Uterus (tissue), 4 donors: ENCODE measurements around the gene DNAJA4. TPM values are rescaled to one million over a fixed set of nuclear protein-coding genes. Genes with fewer than 3 reads are reported as not detected.

Experiments
- DNase-seq, 2 donors: peaks; one replicate each; pipeline ENCODE4 v3.0.0-alpha.2; 2019 to 2020
- H3K27ac ChIP-seq, 2 donors: fragments of 200-600 bp; sonication (generic); 1 replicate in 1 of 2; 2 replicates in 1 of 2; pipeline ENCODE4 v1.5.1; 2016 to 2018
- H3K27me3 ChIP-seq, 2 donors: fragments of 200-600 bp; sonication (generic); one replicate each; pipeline ENCODE4 v1.5.1; 2018 to 2019; ENCODE audit warnings: control low read depth in 1 of 2
- H3K36me3 ChIP-seq, 2 donors: fragments of 200-600 bp; sonication (generic); one replicate each; pipeline ENCODE4 v1.5.1; 2019; ENCODE audit warnings: control low read depth in 1 of 2
- H3K4me1 ChIP-seq, 2 donors: fragments of 200-600 bp; sonication (generic); one replicate each; pipeline ENCODE4 v1.5.1; 2018 to 2019; ENCODE audit warnings: control low read depth in 1 of 2
- H3K4me3 ChIP-seq, 2 donors: fragments of 200-600 bp; sonication (generic); 1 replicate in 1 of 2; 2 replicates in 1 of 2; pipeline ENCODE4 v1.5.1; 2018 to 2019; ENCODE audit warnings: mild to moderate bottlenecking in 1 of 2
- H3K9me3 ChIP-seq, 2 donors: fragments of 200-600 bp; sonication (generic); one replicate each; pipeline ENCODE4 v1.5.1; 2019; ENCODE audit warnings: control low read depth in 1 of 2
- CTCF ChIP-seq, 4 experiments: fragments of 200-600 bp in 2 of 4; fragments of 450-650 bp in 2 of 4; sonication (generic) in 2 of 4; IDR thresholded peaks; one replicate each; pipeline ENCODE4 v1.5.1; 2016 to 2019; ENCODE audit warnings: antibody characterized with exemption in 4 of 4, mild to moderate bottlenecking in 2 of 4, moderate library complexity in 1 of 4
- POLR2A ChIP-seq, 2 donors: fragments of 450-650 bp; IDR thresholded peaks; one replicate each; pipeline ENCODE4 v1.6.1; 2016; ENCODE audit warnings: antibody characterized with exemption in 2 of 2, mild to moderate bottlenecking in 1 of 2, moderate library complexity in 1 of 2
- intact Hi-C: fragments of 100-400 bp; cut with DNase I; formaldehyde crosslinking; loops from one replicate; pipeline ENCODE4 v1.15.1; 2023; ENCODE audit warnings: low total_unique reads
- total RNA-seq, 4 donors: library from RNA; depleted of rRNA in 3 of 4; stranded (reverse); fragments of >200 nt in 3 of 4; gene quantifications; one replicate each; pipeline versions ENCODE4 v1.1.0 to v1.2.4, GENCODE V29; 2014 to 2023
- donor health status: DM: yes; HTN: yes; CAD: no.

The DNAJA4 gene
- total RNA-seq, 4 donors from 2014 or later = 2.6 to 16.8 (median 14.6) TPM

DNA sequence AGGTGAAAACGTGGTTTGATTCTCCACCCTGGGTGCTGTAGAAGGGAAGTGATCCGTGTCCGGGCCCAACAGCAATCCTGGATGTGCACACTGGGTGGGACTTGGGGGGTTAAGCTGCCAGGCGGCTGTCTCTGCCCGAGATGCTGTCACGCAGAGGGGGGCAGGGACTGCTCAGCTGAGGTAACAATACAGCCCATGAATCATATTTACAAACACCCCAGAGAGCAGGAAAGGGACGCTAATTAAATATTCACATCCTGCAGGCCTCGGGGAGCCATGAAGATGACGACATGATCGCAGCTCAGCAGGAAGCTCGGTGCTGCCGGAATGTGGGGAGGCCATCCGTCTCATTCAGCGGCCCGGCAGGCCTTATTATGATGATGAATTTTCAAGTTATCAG, 57.9 kb downstream of the DNAJA4 start:
- intact Hi-C loops = no loop called here

GRCh38 chr15:78322724-78323521, 58.6 kb downstream of the DNAJA4 start:
- H3K9me3 ChIP-seq = no peaks in the 10 kb centered on the region
- no peak overlapping the region for H3K4me3 ChIP-seq
- no peak for DNase-seq
- no peaks in the 10 kb centered on the region for H3K36me3 ChIP-seq
- no peak overlapping the region for H3K27ac ChIP-seq
- intact Hi-C loops = no loop called here
- no peaks in the 10 kb centered on the region for H3K27me3 ChIP-seq
- no peaks in the 10 kb centered on the region for H3K4me1 ChIP-seq
- no peak for TF ChIP-seq POLR2A (IDR thresholded peaks at IDR 0.05)
- no peak for TF ChIP-seq CTCF (IDR thresholded peaks at IDR 0.05)

More for the DNA sequence above, 57.9 kb downstream of the DNAJA4 start:
- Histone ChIP-seq H3K4me1 (no peaks in the 10 kb centered on the region), H3K27ac (no peak overlapping the region), H3K36me3 (no peaks in the 10 kb centered on the region), H3K9me3 (no peaks in the 10 kb centered on the region), H3K4me3 (no peak overlapping the region), H3K27me3 (no peaks in the 10 kb centered on the region)
- DNase-seq = no peak
- no peak for TF ChIP-seq POLR2A (IDR thresholded peaks at IDR 0.05)

DNA sequence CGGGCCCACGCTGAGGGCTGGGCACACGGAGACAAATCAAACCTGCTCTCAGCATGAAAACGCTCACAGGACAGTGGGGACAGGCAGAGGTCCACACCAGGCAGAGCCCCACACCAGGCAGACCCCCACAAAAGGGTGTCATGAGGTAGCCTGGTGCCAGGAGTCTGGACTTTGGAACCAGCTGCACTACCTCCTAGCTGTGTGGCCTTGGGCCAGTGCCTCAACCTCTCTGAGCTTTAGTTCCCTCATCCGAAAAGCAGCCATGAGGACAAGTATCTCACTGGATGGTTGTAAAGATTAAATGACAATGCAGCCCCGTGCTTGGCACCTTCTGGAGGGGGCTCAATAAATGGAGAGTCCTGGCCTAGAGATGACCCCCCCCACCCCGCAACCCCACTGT, 59.3 kb downstream of the DNAJA4 start:
- Histone ChIP-seq H3K9me3 (no peaks in the 10 kb centered on the region), H3K36me3 (no peaks in the 10 kb centered on the region), H3K4me1 (no peaks in the 10 kb centered on the region), H3K27me3 (no peaks in the 10 kb centered on the region), H3K4me3 (no peak overlapping the region), H3K27ac (no peak overlapping the region)
- DNase-seq = no peak
- intact Hi-C loops = no loop called here
- no peak for TF ChIP-seq POLR2A (IDR thresholded peaks at IDR 0.05)

DNA sequence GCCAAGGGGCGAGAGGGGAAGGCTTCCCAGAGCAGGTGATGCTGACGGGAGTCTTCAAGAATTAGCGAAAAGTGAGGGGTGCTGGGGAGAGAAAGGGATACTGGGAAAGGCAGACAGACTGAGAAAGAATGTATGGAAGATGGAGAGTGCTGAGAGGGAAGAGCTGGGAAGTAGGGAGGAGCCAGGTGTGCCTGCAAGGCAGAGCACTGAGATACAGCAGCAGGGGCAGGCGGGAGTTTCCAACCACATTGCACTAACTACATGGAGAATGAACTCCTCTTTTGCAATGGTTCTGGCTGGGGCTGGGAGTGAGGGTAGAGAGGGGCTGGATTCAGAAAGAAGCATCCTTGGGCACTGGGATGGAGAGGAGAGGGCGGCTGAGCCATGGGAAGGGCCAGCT, 59.8 kb downstream of the DNAJA4 start:
- no peaks in the 10 kb centered on the region for H3K9me3 ChIP-seq
- intact Hi-C loops = no loop called here
- H3K27ac ChIP-seq = no peak overlapping the region
- H3K4me1 ChIP-seq = no peaks in the 10 kb centered on the region
- no peak overlapping the region for H3K4me3 ChIP-seq
- TF ChIP-seq CTCF (IDR thresholded peaks at IDR 0.05) (no peak), POLR2A (IDR thresholded peaks at IDR 0.05) (no peak)
- DNase-seq = no peak
- H3K36me3 ChIP-seq = no peaks in the 10 kb centered on the region
- H3K27me3 ChIP-seq = no peaks in the 10 kb centered on the region

- Histone ChIP-seq H3K4me3 (no peak overlapping the region), H3K27ac (no peak overlapping the region), H3K9me3 (no peaks in the 10 kb centered on the region), H3K27me3 (no peaks in the 10 kb centered on the region), H3K4me1 (no peaks in the 10 kb centered on the region), H3K36me3 (no peaks in the 10 kb centered on the region)
- TF ChIP-seq POLR2A (IDR thresholded peaks at IDR 0.05) (no peak), CTCF (IDR thresholded peaks at IDR 0.05) (no peak)
- DNase-seq = no peak
- intact Hi-C loops = no loop called here
Observed at GRCh38 chr15:78325092-78325843, 60.9 kb downstream of the DNAJA4 start.

- no peaks in the 10 kb centered on the region for H3K36me3 ChIP-seq
- H3K27me3 ChIP-seq = no peaks in the 10 kb centered on the region
- H3K4me3 ChIP-seq = no peak overlapping the region
- H3K9me3 ChIP-seq = no peaks in the 10 kb centered on the region
- no peaks in the 10 kb centered on the region for H3K4me1 ChIP-seq
- intact Hi-C loops = no loop called here
- no peak overlapping the region for H3K27ac ChIP-seq
- DNase-seq = no peak
- no peak for TF ChIP-seq CTCF (IDR thresholded peaks at IDR 0.05)
- TF ChIP-seq POLR2A (IDR thresholded peaks at IDR 0.05) = no peak
Observed at GRCh38 chr15:78327466-78327865, 63.1 kb downstream of the DNAJA4 start.
